Endothelial cell of umbilical vein (primary cell): Measurements from ENCODE around the gene HOXA1. TPM values are rescaled to one million over a fixed set of nuclear protein-coding genes. Genes with fewer than 3 reads are reported as not detected.
A peak's percentile ranks its signal among the peaks of the same experiment; 100 is the strongest.

Experiments used
- BruUV-seq: library from RNA; stranded (reverse); fragments of 400-500 nt; replicated peaks from 2 replicates; lab custom pipeline; 2021; lab: Mats Ljungman, UMichigan
- CTCF ChIA-PET: fragments of 300-600, 350-600 bp; sonication (Branson Sonifier 250); formaldehyde crosslinking; loops from one replicate; lab custom pipeline; 2021; ENCODE audit warnings: antibody characterized with exemption, inconsistent platforms; lab: Charles Lee
- POLR2A ChIA-PET: fragments of 300-600, 350-600 bp; sonication (Branson Sonifier 250); formaldehyde crosslinking; loops from one replicate; lab custom pipeline; 2021; ENCODE audit warnings: antibody characterized with exemption, inconsistent platforms; lab: Charles Lee
- DNase-seq: peaks from one replicate; pipeline ENCODE4 v3.0.0-alpha.2; 2011; ENCODE audit warnings: low read depth, low spot score
- FAIRE-seq: peaks from 2 replicates; lab custom pipeline; 2011; peaks lifted over from hg19 to GRCh38; lab: Jason Lieb, UNC
- H2AFZ ChIP-seq: 2 replicates; pipeline ENCODE4 v1.6.0; 2012; ENCODE audit warnings: low read depth, low read length, control low read depth, inconsistent platforms
- H3K27ac ChIP-seq: 2 replicates; pipeline ENCODE4 v1.5.1; 2011; ENCODE audit warnings: low read depth, mild to moderate bottlenecking, control low read depth, low read length, moderate library complexity; ENCODE audit not compliant: insufficient read depth
- H3K27me3 ChIP-seq, 2 experiments: 2 replicates each; pipeline versions ENCODE4 v1.6.0 to v1.6.1; 2011; ENCODE audit warnings: low read length in 2 of 2, mixed read lengths in 1 of 2; ENCODE audit not compliant: control insufficient read depth in 2 of 2, insufficient read depth in 2 of 2
- H3K36me3 ChIP-seq, 2 experiments: 2 replicates in 1 of 2; 3 replicates in 1 of 2; pipeline ENCODE4 v1.5.1; 2011; ENCODE audit warnings: low read length in 2 of 2, mild to moderate bottlenecking in 1 of 2, moderate library complexity in 1 of 2; ENCODE audit not compliant: control insufficient read depth in 2 of 2, insufficient read depth in 2 of 2; ENCODE audit errors: extremely low read depth in 1 of 2
- H3K4me1 ChIP-seq: 3 replicates; pipeline ENCODE4 v1.5.1; 2011; ENCODE audit warnings: mild to moderate bottlenecking, low read length; ENCODE audit not compliant: control insufficient read depth, insufficient read depth; ENCODE audit errors: extremely low read depth
- H3K4me2 ChIP-seq: 2 replicates; pipeline ENCODE4 v1.6.1; 2011; ENCODE audit warnings: low read length, control low read depth, mixed read lengths; ENCODE audit not compliant: insufficient read depth
- H3K4me3 ChIP-seq, 3 experiments: fragments of 200-600 bp in 1 of 3; sonication (generic), shearing (Covaris generic) in 1 of 3; replicated peaks in 1 of 3; 2 replicates each; pipeline ENCODE4 v1.5.1; 2011 to 2016; ENCODE audit warnings: control low read depth in 3 of 3, low read length in 3 of 3, mild to moderate bottlenecking in 2 of 3, inconsistent platforms in 1 of 3, low read depth in 1 of 3, moderate library complexity in 1 of 3; ENCODE audit not compliant: insufficient read depth in 1 of 3
- H3K79me2 ChIP-seq: 2 replicates; pipeline ENCODE4 v1.6.0; 2012; ENCODE audit warnings: low read length, inconsistent platforms; ENCODE audit not compliant: control insufficient read depth, insufficient read depth
- H3K9ac ChIP-seq: replicated peaks from 2 replicates; pipeline ENCODE3; 2011; ENCODE audit warnings: low read length, control low read depth; ENCODE audit not compliant: insufficient read depth; ENCODE audit errors: extremely low read depth
- H3K9me1 ChIP-seq: replicated peaks from 3 replicates; pipeline ENCODE4 v1.6.0; 2011; ENCODE audit warnings: mild to moderate bottlenecking, low read length; ENCODE audit not compliant: control insufficient read depth, insufficient read depth; ENCODE audit errors: extremely low read depth
- H3K9me3 ChIP-seq: replicated peaks from 2 replicates; pipeline ENCODE4 v1.5.1; 2012; ENCODE audit warnings: low read length, inconsistent platforms; ENCODE audit not compliant: control insufficient read depth, insufficient read depth
- H4K20me1 ChIP-seq: replicated peaks from 2 replicates; pipeline ENCODE3; 2011; ENCODE audit warnings: mild to moderate bottlenecking, low read length; ENCODE audit not compliant: control insufficient read depth, insufficient read depth; ENCODE audit errors: extremely low read depth
- CTCF ChIP-seq, 2 donors: IDR thresholded peaks; 1 replicate in 1 of 2; 2 replicates in 1 of 2; pipeline ENCODE4 v1.5.1; 2011; ENCODE audit warnings: low read length in 2 of 2, mild to moderate bottlenecking in 2 of 2, moderate library complexity in 2 of 2, control low read depth in 1 of 2, inconsistent platforms in 1 of 2, low read depth in 1 of 2; ENCODE audit not compliant: insufficient read depth in 1 of 2; ENCODE audit errors: extremely low read depth in 1 of 2
- EZH2 ChIP-seq: IDR thresholded peaks from 2 replicates; pipeline ENCODE4 v1.6.1; 2012; ENCODE audit warnings: borderline replicate concordance, low read depth, mild to moderate bottlenecking, moderate library complexity, low read length, inconsistent platforms; ENCODE audit not compliant: severe bottlenecking
- FOS ChIP-seq: IDR thresholded peaks from 2 replicates; pipeline ENCODE4 v1.6.1; 2011; ENCODE audit warnings: mild to moderate bottlenecking, low read length, moderate library complexity, borderline replicate concordance; ENCODE audit not compliant: insufficient read depth
- GATA2 ChIP-seq: IDR thresholded peaks from 2 replicates; pipeline ENCODE4 v1.7.0; 2011; ENCODE audit warnings: low read depth, mild to moderate bottlenecking, moderate library complexity, mixed read lengths, low read length; ENCODE audit not compliant: insufficient read length, insufficient read depth
- JUN ChIP-seq: IDR thresholded peaks from 2 replicates; pipeline ENCODE4 v1.6.1; 2011; ENCODE audit warnings: borderline replicate concordance, low read depth; ENCODE audit not compliant: insufficient read length, insufficient read depth
- MAX ChIP-seq: IDR thresholded peaks from 2 replicates; pipeline ENCODE4 v1.6.1; 2011; ENCODE audit not compliant: insufficient read depth, insufficient read length
- MYC ChIP-seq: IDR thresholded peaks from one replicate; pipeline ENCODE4 v1.6.1; 2011; ENCODE audit warnings: mild to moderate bottlenecking, low read depth, low read length
- POLR2A ChIP-seq: IDR thresholded peaks from 2 replicates; pipeline ENCODE4 v1.6.1; 2012; ENCODE audit warnings: low read depth, mild to moderate bottlenecking, control low read depth, low read length
- POLR2AphosphoS5 ChIP-seq: IDR thresholded peaks from 2 replicates; pipeline ENCODE4 v1.6.1; 2012; ENCODE audit warnings: low read depth, mild to moderate bottlenecking, control low read depth, low read length, moderate library complexity; ENCODE audit not compliant: insufficient read depth
- dilution Hi-C: fragments of 300-500 bp; cut with MboI; formaldehyde crosslinking; loops from one replicate; pipeline ENCODE4 v1.15.0; 2019; ENCODE audit warnings: low sequenced_read_pairs; ENCODE audit not compliant: extremely low pct_ligation_motif_present
- intact Hi-C: fragments of 100-400 bp; cut with micrococcal nuclease; formaldehyde crosslinking; loops from one replicate; pipeline ENCODE4 v1.10.0; 2022
- polyA plus RNA-seq, 4 experiments: library from polyadenylated mRNA; depleted of rRNA in 3 of 4; stranded (reverse) in 3 of 4; unstranded in 1 of 4; fragments of >200 nt; gene quantifications; 2 replicates each; pipeline versions ENCODE4 v1.2.1 to v1.2.3, GENCODE V29; 2011 to 2012; ENCODE audit warnings: missing spikeins in 1 of 4
- total RNA-seq: library from RNA; stranded (reverse); gene quantifications from 2 replicates; pipeline ENCODE4 v1.2.3, GENCODE V29; 2021

HOXA1 gene
- total and polyA plus RNA-seq, 2 donors (not counting 3 experiments of a cell fraction or from before 2014, with no cell fraction given), result 1.2 to 2.4 TPM

GRCh38 chr7:27142580-27143022 lies 46.8 kb upstream of the HOXA1 start:
- intact Hi-C loops, result loop anchor here (1.0 to 5.0 kb wide), 6 partner anchors 19 to 1286 kb away; no protein-coding TSS in a partner anchor
- H3K27me3 ChIP-seq, result no peaks in the 10 kb centered on the region
- no peak overlapping the region for H2AFZ ChIP-seq
- DNase-seq, result no peak
- FAIRE-seq, result no peak
- ChIA-PET CTCF (interaction anchor here (0.9 to 7.0 kb wide), 17 partner anchors 10 to 773 kb away, joined by 3 to 72 read pairs (median 11); partner anchors contain the start of genes HOXA3, HOXA4 and HOXA7), POLR2A (interaction anchor here (1.5 kb wide), 1 partner anchor 44 kb away, joined by 3 read pairs; no protein-coding TSS in a partner anchor)
- dilution Hi-C loops, result no loop called here
- H3K9me1 ChIP-seq, result no peaks in the 10 kb centered on the region
- BruUV-seq, result no TSS peak
- no peaks in the 10 kb centered on the region for H4K20me1 ChIP-seq
- no peaks in the 10 kb centered on the region for H3K9me3 ChIP-seq
- H3K36me3 ChIP-seq, result peaks cover 0 to 19% of the 10 kb centered on the region in 2 experiments
- H3K9ac ChIP-seq, result peak overlapping the region; percentile 84
- H3K79me2 ChIP-seq, result peaks cover 99% of the 10 kb centered on the region
- peak overlapping the region; percentile 82 for H3K27ac ChIP-seq
- peak overlapping the region; percentile 92 for H3K4me2 ChIP-seq
- H3K4me1 ChIP-seq, result peaks cover 76% of the 10 kb centered on the region
- TF ChIP-seq POLR2A (no peak), MYC (no peak), FOS (no peak), GATA2 (no peak), POLR2AphosphoS5 (no peak), MAX (no peak), EZH2 (no peak), CTCF (IDR thresholded peaks at IDR 0.05; ENCODE audit: extremely low read depth in 1 of 2, insufficient read depth in 1 of 2, low read depth in 1 of 2, low read length in 2 of 2) (no peak), JUN (no peak)
- peak overlapping the region; percentile 29 to 84 (median 65) for H3K4me3 ChIP-seq
